HepG2 (cell line): ENCODE data around the gene OR10R2. TPM values are rescaled to one million over a fixed set of nuclear protein-coding genes. Genes with fewer than 3 reads are reported as not detected.

Experiments used
- ATAC-seq: fragments of 200-7000 bp; cut with Tn5 transposase; 3 replicates; pipeline ENCODE4 v1.9.1; 2020; ENCODE audit warnings: mild to moderate bottlenecking, moderate library complexity
- BruUV-seq: library from RNA; stranded (reverse); fragments of 400-500 nt; replicated peaks from 2 replicates; lab custom pipeline; 2021; lab: Mats Ljungman, UMichigan
- CTCF ChIA-PET: fragments of 300-600 bp; formaldehyde crosslinking; extraction: SDS; loops from one replicate; lab custom pipeline; 2021; ENCODE audit warnings: low total read pairs, inconsistent platforms, low intra/inter-chr PET ratio; lab: Yijun Ruan, JAX
- POLR2A ChIA-PET: fragments of 350-600 bp; sonication (Branson Sonifier 250); formaldehyde crosslinking; loops from one replicate; lab custom pipeline; 2020; ENCODE audit warnings: antibody characterized with exemption, inconsistent platforms; lab: Yijun Ruan, JAX
- DNase-seq: peaks from one replicate; pipeline ENCODE4 v3.0.0-alpha.2; 2015; ENCODE audit warnings: low spot score
- FAIRE-seq: peaks from 3 replicates; lab custom pipeline; 2011; peaks lifted over from hg19 to GRCh38; lab: Jason Lieb, UNC
- H2AFZ ChIP-seq: one replicate; pipeline ENCODE4 v1.6.1; 2011; ENCODE audit warnings: low read length, inconsistent platforms
- H3K27ac ChIP-seq: fragments of 300-600 bp; 3 replicates; pipeline ENCODE4 v1.8.0; 2011; ENCODE audit warnings: mixed run types, mild to moderate bottlenecking, mixed read lengths, low read length, inconsistent platforms; ENCODE audit not compliant: insufficient read depth; ENCODE audit errors: extremely low read length
- H3K27me3 ChIP-seq, 2 experiments: fragments of 200-600 bp in 1 of 2; 2 replicates in 1 of 2; 3 replicates in 1 of 2; pipeline versions ENCODE4 v1.6.0 to v1.8.0; 2011; ENCODE audit warnings: low read length in 2 of 2, mild to moderate bottlenecking in 2 of 2, moderate library complexity in 2 of 2, inconsistent platforms in 1 of 2; ENCODE audit not compliant: insufficient read depth in 2 of 2, control insufficient read depth in 1 of 2
- H3K36me3 ChIP-seq, 2 experiments: fragments of 200-600 bp in 1 of 2; replicated peaks in 1 of 2; 2 replicates in 1 of 2; 3 replicates in 1 of 2; pipeline versions ENCODE4 v1.5.1 to v1.8.0; 2011; ENCODE audit warnings: low read length in 2 of 2, inconsistent platforms in 1 of 2; ENCODE audit not compliant: insufficient read depth in 2 of 2, control insufficient read depth in 1 of 2
- H3K4me1 ChIP-seq: 2 replicates; pipeline ENCODE4 v1.5.1; 2012; ENCODE audit warnings: low read length, inconsistent platforms; ENCODE audit not compliant: insufficient read depth
- H3K4me2 ChIP-seq: 2 replicates; pipeline ENCODE4 v1.6.0; 2011; ENCODE audit warnings: low read depth, low read length, inconsistent platforms
- H3K4me3 ChIP-seq, 3 experiments: fragments of 200-600 bp in 1 of 3; sonication (generic), shearing (Covaris generic) in 1 of 3; replicated peaks in 1 of 3; 2 replicates each; pipeline ENCODE4 v1.5.1; 2011 to 2016; ENCODE audit warnings: low read length in 3 of 3, inconsistent platforms in 2 of 3, low read depth in 2 of 3, mild to moderate bottlenecking in 2 of 3, control low read depth in 1 of 3, mixed read lengths in 1 of 3; ENCODE audit not compliant: insufficient read depth in 1 of 3
- H3K79me2 ChIP-seq: one replicate; pipeline ENCODE4 v1.6.1; 2011; ENCODE audit warnings: low read length, inconsistent platforms; ENCODE audit not compliant: insufficient read depth
- H3K9ac ChIP-seq: 2 replicates; pipeline ENCODE4 v1.6.0; 2011; ENCODE audit warnings: mild to moderate bottlenecking, low read depth, low read length, inconsistent platforms; ENCODE audit not compliant: insufficient read depth
- H3K9me3 ChIP-seq: 2 replicates; pipeline ENCODE4 v1.5.1; 2012; ENCODE audit warnings: mild to moderate bottlenecking, low read length
- H4K20me1 ChIP-seq: 2 replicates; pipeline ENCODE4 v1.6.0; 2011; ENCODE audit warnings: inconsistent platforms, mild to moderate bottlenecking, low read length, moderate library complexity; ENCODE audit not compliant: insufficient read depth
- E2F2 ChIP-seq: sonication (generic); formaldehyde crosslinking; IDR thresholded peaks from 2 replicates; pipeline ENCODE4 v1.4.0; 2020; ENCODE audit warnings: missing genetic modification reagents, borderline replicate concordance
- HBP1 ChIP-seq: IDR thresholded peaks from 2 replicates; pipeline ENCODE4 v1.6.1; 2016; ENCODE audit warnings: low read depth, control low read depth
- MYNN ChIP-seq: sonication (generic); formaldehyde crosslinking; IDR thresholded peaks from 2 replicates; pipeline ENCODE4 v1.4.0; 2020; ENCODE audit warnings: mild to moderate bottlenecking, low read depth, missing genetic modification reagents
- RBM39 ChIP-seq: fragments of 200-400 bp; formaldehyde crosslinking; IDR thresholded peaks from one replicate; pipeline ENCODE4 v1.6.1; 2018; ENCODE audit warnings: antibody characterized with exemption, mild to moderate bottlenecking, low read depth, low read length; ENCODE audit not compliant: poor library complexity, severe bottlenecking
- REPIN1 ChIP-seq: sonication (generic); formaldehyde crosslinking; IDR thresholded peaks from 2 replicates; pipeline ENCODE4 v1.8.0; 2022; ENCODE audit warnings: missing genetic modification reagents, low read depth, mild to moderate bottlenecking, borderline replicate concordance
- TFDP2 ChIP-seq: sonication (generic); formaldehyde crosslinking; IDR thresholded peaks from 2 replicates; pipeline ENCODE4 v1.4.0; 2020; ENCODE audit warnings: missing genetic modification reagents
- TRAFD1 ChIP-seq: sonication (generic); formaldehyde crosslinking; IDR thresholded peaks from 2 replicates; pipeline ENCODE4 v1.5.1; 2020; ENCODE audit warnings: missing genetic modification reagents, mild to moderate bottlenecking, borderline replicate concordance
- ZBTB1 ChIP-seq: sonication (generic); formaldehyde crosslinking; IDR thresholded peaks from 2 replicates; pipeline ENCODE4 v1.4.0; 2020; ENCODE audit warnings: missing genetic modification reagents, borderline replicate concordance
- ZNF609 ChIP-seq: sonication (generic); formaldehyde crosslinking; IDR thresholded peaks from 2 replicates; pipeline ENCODE4 v1.4.0; 2020; ENCODE audit warnings: mild to moderate bottlenecking, missing genetic modification reagents, borderline replicate concordance
- ZNF670 ChIP-seq: sonication (generic); formaldehyde crosslinking; IDR thresholded peaks from 2 replicates; pipeline ENCODE4 v1.8.0; 2022; ENCODE audit warnings: mild to moderate bottlenecking, missing genetic modification reagents, borderline replicate concordance
- WGBS: methylation state at CpG from one replicate; pipeline ENCODE4 v1.1.6; 2017; ENCODE audit warnings: low lambda C conversion rate; 5-methylcytosine and 5-hydroxymethylcytosine counted together
- in situ Hi-C: cut with HindIII; loops from 2 replicates; pipeline ENCODE4 v1.10.0; 2017; ENCODE audit warnings: low pct_unique_long_range_greater_than_20kb; ENCODE audit not compliant: extremely low pct_ligation_motif_present
- intact Hi-C: fragments of 100-400 bp; cut with micrococcal nuclease; formaldehyde crosslinking; loops from one replicate; pipeline ENCODE4 v1.10.0; 2022; ENCODE audit not compliant: unreplicated experiment
- polyA plus RNA-seq, 8 experiments: library from polyadenylated mRNA; depleted of rRNA in 3 of 8; stranded (reverse) in 7 of 8; unstranded in 1 of 8; fragments of >200 nt; fragmentation: Illumina TruSeq in 4 of 8; extraction: Trizol in 4 of 8; gene quantifications; 2 replicates each; pipeline versions ENCODE4 v1.2.1 to v1.2.3, GENCODE V29; 2011 to 2016; ENCODE audit warnings: low read depth in 4 of 8, missing spikeins in 1 of 8, mixed read lengths in 1 of 8; ENCODE audit not compliant: insufficient read depth in 1 of 8
- total RNA-seq, 5 experiments: library from RNA; depleted of rRNA; stranded (reverse); fragments of >200 nt; fragmentation: Illumina TruSeq; extraction: Trizol; gene quantifications; 2 replicates each; pipeline ENCODE4 v1.2.3, GENCODE V29; 2016; ENCODE audit warnings: low read depth in 1 of 5

The OR10R2 gene
- total and polyA plus RNA-seq, 2 of the 13 experiments (the other 11 are each of a cell fraction or from before 2014, with no cell fraction given) = not detected

GRCh38 chr1:158520955-158521665 is 49.1 kb downstream of the OR10R2 start (continued):
- TF ChIP-seq ZBTB1 (CRISPR knock-in tag) = no peak

- no peak for FAIRE-seq
- CTCF ChIA-PET = no interaction called here
- ATAC-seq = no peak
- no peaks in the 10 kb centered on the region for H4K20me1 ChIP-seq
- intact Hi-C loops (no loop called here), in situ Hi-C loops (no loop called here)
- H3K27me3 ChIP-seq = no peaks in the 10 kb centered on the region
- H3K4me2 ChIP-seq = no peak overlapping the region
- DNase-seq = no peak
- no peaks in the 10 kb centered on the region for H3K4me1 ChIP-seq
- no peak overlapping the region for H3K9ac ChIP-seq
- 5% methylated on average over 2 of the region's 2 CpGs for WGBS
- H3K9me3 ChIP-seq = 0 out of 2 replicates have a peak, but pooled peaks cover 4% of the 10 kb centered on the region
- POLR2A ChIA-PET = no interaction called here
- H3K4me3 ChIP-seq = no peak overlapping the region
- H3K27ac ChIP-seq = no peak overlapping the region
- H2AFZ ChIP-seq = no peak overlapping the region
- BruUV-seq = no TSS peak
- H3K36me3 ChIP-seq = no peaks in the 10 kb centered on the region
- H3K79me2 ChIP-seq = no peaks in the 10 kb centered on the region
- TF ChIP-seq HBP1 (CRISPR knock-in tag) = no peak
- no peak for TF ChIP-seq REPIN1
- TF ChIP-seq ZNF670 (CRISPR knock-in tag) = no peak
- TF ChIP-seq RBM39 = no peak
- no peak for TF ChIP-seq E2F2 (CRISPR knock-in tag)
- no peak for TF ChIP-seq ZNF609 (CRISPR knock-in tag)
- no peak for TF ChIP-seq TRAFD1 (CRISPR knock-in tag)
- no peak for TF ChIP-seq MYNN (CRISPR knock-in tag)
- no peak for TF ChIP-seq TFDP2 (CRISPR knock-in tag)
Measured at GRCh38 chr1:158521666-158522058, 49.6 kb downstream of the OR10R2 start.
